ENCODE measurements around the gene EDN1.

DNA sequence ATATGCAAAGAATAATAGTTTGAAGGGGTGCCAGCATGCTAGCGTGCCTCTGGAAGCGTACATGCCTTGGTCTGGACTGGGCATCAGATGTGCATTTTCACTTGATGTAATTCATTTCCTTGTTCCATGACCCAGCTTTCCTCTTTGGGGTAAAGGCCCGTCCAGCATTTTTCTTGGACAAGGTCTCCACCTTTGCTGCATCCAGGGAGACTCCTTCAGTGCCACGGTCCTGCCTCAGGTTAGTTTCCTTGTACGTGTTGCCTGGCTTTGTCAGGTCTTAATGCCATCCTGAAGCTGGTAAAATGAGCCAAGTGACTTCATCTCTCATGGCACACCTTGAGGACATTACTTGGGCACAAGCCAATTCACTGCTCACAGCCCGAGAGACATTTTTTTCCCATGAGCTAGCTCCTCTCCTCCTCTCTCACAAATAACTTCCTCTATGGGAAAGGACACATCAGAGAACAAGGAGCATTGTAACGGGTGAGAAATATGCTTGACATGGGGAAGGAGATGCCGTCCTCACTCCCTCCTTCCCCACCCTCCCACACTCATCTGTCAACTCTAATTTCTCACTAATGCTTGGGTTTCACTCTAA lies 23.9 kb downstream of the EDN1 start:
- no peak for TF ChIP-seq CTCF (IDR thresholded peaks at IDR 0.05; ENCODE audit: insufficient read depth, low read depth, low read length)
- no peak for TF ChIP-seq EZH2 (IDR thresholded peaks at IDR 0.05; ENCODE audit: insufficient read depth, low read length)

All from astrocyte (in vitro differentiated cells and primary cell).